Right lobe of liver (tissue), 4 donors: Measurements from ENCODE around the gene LAMC1.

ENCODE experiments used
- POLR2A ChIP-seq: fragments of 450-650 bp; IDR thresholded peaks from one replicate; pipeline ENCODE4 v1.6.1; 2017; ENCODE audit warnings: antibody characterized with exemption, mild to moderate bottlenecking
- TF ChIP-seq, protein P1 (sequence below), 4 donors: fragments of 200-600 bp in 3 of 4; fragments of 450-650 bp in 1 of 4; IDR thresholded peaks; one replicate each; pipeline versions ENCODE4 v1.5.1 to v1.8.0; 2016 to 2022; ENCODE audit warnings: antibody characterized with exemption in 4 of 4, mild to moderate bottlenecking in 2 of 4
- donor health status: DM: no; HTN: no; CAD: no.
- donor health status: DM: no; HTN: no; CAD: no.
- donor health status: DM: no; HTN: yes; CAD: no.

DNA sequence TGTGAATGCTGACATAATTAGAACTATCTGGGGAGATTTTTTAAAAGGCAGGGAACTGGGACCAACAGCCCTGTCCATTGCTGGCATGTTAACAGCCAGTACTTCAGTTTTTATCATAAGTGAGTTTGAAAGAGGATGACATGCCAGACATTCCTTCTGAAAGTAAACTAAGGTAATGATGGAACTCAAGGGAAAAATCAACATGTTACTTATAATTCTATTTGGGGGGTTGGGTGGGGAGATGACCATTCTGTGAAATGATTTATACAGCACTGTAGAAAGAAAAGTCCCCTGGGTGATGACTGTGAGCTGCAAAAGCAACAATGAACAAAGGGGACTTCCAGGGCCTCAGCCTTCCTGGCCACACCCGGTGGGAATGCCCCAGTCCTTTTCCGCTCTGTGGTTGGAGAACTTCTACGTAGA lies 157.4 kb downstream of the LAMC1 start:
- TF ChIP-seq, protein P1, sequence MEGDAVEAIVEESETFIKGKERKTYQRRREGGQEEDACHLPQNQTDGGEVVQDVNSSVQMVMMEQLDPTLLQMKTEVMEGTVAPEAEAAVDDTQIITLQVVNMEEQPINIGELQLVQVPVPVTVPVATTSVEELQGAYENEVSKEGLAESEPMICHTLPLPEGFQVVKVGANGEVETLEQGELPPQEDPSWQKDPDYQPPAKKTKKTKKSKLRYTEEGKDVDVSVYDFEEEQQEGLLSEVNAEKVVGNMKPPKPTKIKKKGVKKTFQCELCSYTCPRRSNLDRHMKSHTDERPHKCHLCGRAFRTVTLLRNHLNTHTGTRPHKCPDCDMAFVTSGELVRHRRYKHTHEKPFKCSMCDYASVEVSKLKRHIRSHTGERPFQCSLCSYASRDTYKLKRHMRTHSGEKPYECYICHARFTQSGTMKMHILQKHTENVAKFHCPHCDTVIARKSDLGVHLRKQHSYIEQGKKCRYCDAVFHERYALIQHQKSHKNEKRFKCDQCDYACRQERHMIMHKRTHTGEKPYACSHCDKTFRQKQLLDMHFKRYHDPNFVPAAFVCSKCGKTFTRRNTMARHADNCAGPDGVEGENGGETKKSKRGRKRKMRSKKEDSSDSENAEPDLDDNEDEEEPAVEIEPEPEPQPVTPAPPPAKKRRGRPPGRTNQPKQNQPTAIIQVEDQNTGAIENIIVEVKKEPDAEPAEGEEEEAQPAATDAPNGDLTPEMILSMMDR (IDR thresholded peaks at IDR 0.05), result no peak
- TF ChIP-seq POLR2A, result no peak
